ENCODE measurements around the gene SUPT6H. TPM values are rescaled to one million over a fixed set of nuclear protein-coding genes. Genes with fewer than 3 reads are reported as not detected.

Gene SUPT6H
- total and polyA plus RNA-seq, 9 of the 15 experiments (the other 6 are each of a cell fraction or from before 2014, with no cell fraction given), result 1.7 to 77.7 (median 49.2) TPM

DNA sequence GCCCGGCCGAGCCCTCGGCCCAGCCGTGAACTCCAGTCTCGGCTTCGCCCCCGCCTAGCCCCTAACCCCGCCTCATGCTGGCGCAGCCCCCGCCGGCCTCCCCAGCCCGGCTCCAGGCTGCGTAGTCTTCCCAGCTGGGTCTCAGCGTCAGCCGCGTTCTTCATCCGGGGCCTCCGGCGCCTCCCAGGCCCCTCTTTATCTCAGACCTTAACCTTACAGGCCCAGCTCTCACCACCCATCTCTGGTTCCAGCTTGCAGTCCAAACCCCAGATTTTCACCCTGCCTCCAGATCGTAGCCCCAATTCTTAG, 49.7 kb downstream of the SUPT6H start, which contains the start of gene PROCA1 (continued):
- peak; percentile 32; the same call in 1 of the 2 replicates for TF ChIP-seq ZNF766 (CRISPR knock-in tag; conservative IDR thresholded peaks at IDR 0.05)
- no peak for TF ChIP-seq JUN (IDR thresholded peaks at IDR 0.05; ENCODE audit: borderline replicate concordance, low read depth, low read length)
- TF ChIP-seq JUN (CRISPR knock-in tag; IDR thresholded peaks at IDR 0.05; ENCODE audit: borderline replicate concordance), result 0 out of 2 replicates have a peak, but pooled peaks have one; percentile 2
- no peak for TF ChIP-seq HDAC2 (IDR thresholded peaks at IDR 0.05)
- TF ChIP-seq FOXJ3 (CRISPR knock-in tag; IDR thresholded peaks at IDR 0.05), result no peak
- TF ChIP-seq TAL1 (IDR thresholded peaks at IDR 0.05), result peak; percentile 42; the same call in 1 of the 2 replicates
- 0 out of 2 replicates have a peak, but pooled peaks have one; percentile 22 for TF ChIP-seq MIER1 (IDR thresholded peaks at IDR 0.05; ENCODE audit: low read depth)
- TF ChIP-seq, protein P1, sequence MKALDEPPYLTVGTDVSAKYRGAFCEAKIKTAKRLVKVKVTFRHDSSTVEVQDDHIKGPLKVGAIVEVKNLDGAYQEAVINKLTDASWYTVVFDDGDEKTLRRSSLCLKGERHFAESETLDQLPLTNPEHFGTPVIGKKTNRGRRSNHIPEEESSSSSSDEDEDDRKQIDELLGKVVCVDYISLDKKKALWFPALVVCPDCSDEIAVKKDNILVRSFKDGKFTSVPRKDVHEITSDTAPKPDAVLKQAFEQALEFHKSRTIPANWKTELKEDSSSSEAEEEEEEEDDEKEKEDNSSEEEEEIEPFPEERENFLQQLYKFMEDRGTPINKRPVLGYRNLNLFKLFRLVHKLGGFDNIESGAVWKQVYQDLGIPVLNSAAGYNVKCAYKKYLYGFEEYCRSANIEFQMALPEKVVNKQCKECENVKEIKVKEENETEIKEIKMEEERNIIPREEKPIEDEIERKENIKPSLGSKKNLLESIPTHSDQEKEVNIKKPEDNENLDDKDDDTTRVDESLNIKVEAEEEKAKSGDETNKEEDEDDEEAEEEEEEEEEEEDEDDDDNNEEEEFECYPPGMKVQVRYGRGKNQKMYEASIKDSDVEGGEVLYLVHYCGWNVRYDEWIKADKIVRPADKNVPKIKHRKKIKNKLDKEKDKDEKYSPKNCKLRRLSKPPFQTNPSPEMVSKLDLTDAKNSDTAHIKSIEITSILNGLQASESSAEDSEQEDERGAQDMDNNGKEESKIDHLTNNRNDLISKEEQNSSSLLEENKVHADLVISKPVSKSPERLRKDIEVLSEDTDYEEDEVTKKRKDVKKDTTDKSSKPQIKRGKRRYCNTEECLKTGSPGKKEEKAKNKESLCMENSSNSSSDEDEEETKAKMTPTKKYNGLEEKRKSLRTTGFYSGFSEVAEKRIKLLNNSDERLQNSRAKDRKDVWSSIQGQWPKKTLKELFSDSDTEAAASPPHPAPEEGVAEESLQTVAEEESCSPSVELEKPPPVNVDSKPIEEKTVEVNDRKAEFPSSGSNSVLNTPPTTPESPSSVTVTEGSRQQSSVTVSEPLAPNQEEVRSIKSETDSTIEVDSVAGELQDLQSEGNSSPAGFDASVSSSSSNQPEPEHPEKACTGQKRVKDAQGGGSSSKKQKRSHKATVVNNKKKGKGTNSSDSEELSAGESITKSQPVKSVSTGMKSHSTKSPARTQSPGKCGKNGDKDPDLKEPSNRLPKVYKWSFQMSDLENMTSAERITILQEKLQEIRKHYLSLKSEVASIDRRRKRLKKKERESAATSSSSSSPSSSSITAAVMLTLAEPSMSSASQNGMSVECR (CRISPR knock-in tag; IDR thresholded peaks at IDR 0.05), result 0 out of 2 replicates have a peak, but pooled peaks have one; percentile 21
- TF ChIP-seq BCOR (IDR thresholded peaks at IDR 0.05), result peak; percentile 22; the same call in 1 of the 2 replicates
- TF ChIP-seq, protein P2, sequence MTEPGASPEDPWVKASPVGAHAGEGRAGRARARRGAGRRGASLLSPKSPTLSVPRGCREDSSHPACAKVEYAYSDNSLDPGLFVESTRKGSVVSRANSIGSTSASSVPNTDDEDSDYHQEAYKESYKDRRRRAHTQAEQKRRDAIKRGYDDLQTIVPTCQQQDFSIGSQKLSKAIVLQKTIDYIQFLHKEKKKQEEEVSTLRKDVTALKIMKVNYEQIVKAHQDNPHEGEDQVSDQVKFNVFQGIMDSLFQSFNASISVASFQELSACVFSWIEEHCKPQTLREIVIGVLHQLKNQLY (CRISPR knock-in tag; conservative IDR thresholded peaks at IDR 0.05), result no peak
- TF ChIP-seq SUPT5H (IDR thresholded peaks at IDR 0.05), result no peak
- TF ChIP-seq DACH1 (IDR thresholded peaks at IDR 0.05; ENCODE audit: partially characterized antibody), result peak; percentile 77
- no peak for TF ChIP-seq CBX2 (IDR thresholded peaks at IDR 0.05; ENCODE audit: insufficient read depth, low read length, poor library complexity, severe bottlenecking)
- TF ChIP-seq, protein P3, sequence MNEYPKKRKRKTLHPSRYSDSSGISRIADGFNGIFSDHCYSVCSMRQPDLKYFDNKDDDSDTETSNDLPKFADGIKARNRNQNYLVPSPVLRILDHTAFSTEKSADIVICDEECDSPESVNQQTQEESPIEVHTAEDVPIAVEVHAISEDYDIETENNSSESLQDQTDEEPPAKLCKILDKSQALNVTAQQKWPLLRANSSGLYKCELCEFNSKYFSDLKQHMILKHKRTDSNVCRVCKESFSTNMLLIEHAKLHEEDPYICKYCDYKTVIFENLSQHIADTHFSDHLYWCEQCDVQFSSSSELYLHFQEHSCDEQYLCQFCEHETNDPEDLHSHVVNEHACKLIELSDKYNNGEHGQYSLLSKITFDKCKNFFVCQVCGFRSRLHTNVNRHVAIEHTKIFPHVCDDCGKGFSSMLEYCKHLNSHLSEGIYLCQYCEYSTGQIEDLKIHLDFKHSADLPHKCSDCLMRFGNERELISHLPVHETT (CRISPR knock-in tag; conservative IDR thresholded peaks at IDR 0.05 in 1 of 2, IDR thresholded peaks at IDR 0.05 in 1 of 2), result peak in 1 of 2 experiments; percentile 82; a peak in 2 of 4 replicates
- no peak for TF ChIP-seq NFATC3 (IDR thresholded peaks at IDR 0.05)

Data from K562 (cell line).